K562 (cell line): ENCODE measurements around the gene LMX1B. TPM values are rescaled to one million over a fixed set of nuclear protein-coding genes. Genes with fewer than 3 reads are reported as not detected.

ENCODE experiments used
- ATAC-seq: fragments of 200-7000 bp; cut with Tn5 transposase; 3 replicates; pipeline ENCODE4 v1.9.1; 2020; ENCODE audit warnings: moderate library complexity
- BruUV-seq: library from RNA; stranded (reverse); fragments of 400-500 nt; replicated peaks from 2 replicates; lab custom pipeline; 2021; lab: Mats Ljungman, UMichigan
- CTCF ChIA-PET: fragments of 300-600 bp; formaldehyde crosslinking; extraction: SDS; loops from one replicate; lab custom pipeline; 2021; ENCODE audit warnings: low intra/inter-chr PET ratio; lab: Yijun Ruan, JAX
- POLR2A ChIA-PET: fragments of 300-600, 350-650 bp; sonication (Branson Sonifier 250); formaldehyde crosslinking; extraction: SDS; loops from one replicate; lab custom pipeline; 2021; ENCODE audit warnings: antibody characterized with exemption, inconsistent platforms; lab: Yijun Ruan, JAX
- DNase-seq, 4 experiments: peaks; one replicate each; pipeline versions ENCODE4 v3.0.0 to v3.0.0-alpha.2; 2011 to 2018; ENCODE audit warnings: low spot score in 3 of 4, mixed read lengths in 3 of 4; ENCODE audit errors: extremely low read depth in 1 of 4
- FAIRE-seq: peaks from 2 replicates; lab custom pipeline; 2011; peaks lifted over from hg19 to GRCh38; lab: Jason Lieb, UNC
- H2AFZ ChIP-seq: 2 replicates; pipeline ENCODE4 v1.6.0; 2011; ENCODE audit warnings: low read depth, low read length, control low read depth, inconsistent platforms
- H3K27ac ChIP-seq: fragments of 200-600 bp; 3 replicates; pipeline ENCODE4 v1.8.0; 2011; ENCODE audit warnings: low read depth, mild to moderate bottlenecking, control low read depth, inconsistent platforms, low read length, moderate library complexity, mixed read lengths; ENCODE audit errors: extremely low read depth
- H3K27me3 ChIP-seq, 2 experiments: fragments of 300-600 bp in 1 of 2; 2 replicates in 1 of 2; 3 replicates in 1 of 2; pipeline versions ENCODE4 v1.6.0 to v1.8.0; 2011; ENCODE audit warnings: inconsistent platforms in 2 of 2, low read length in 2 of 2, mild to moderate bottlenecking in 1 of 2, mixed read lengths in 1 of 2, moderate library complexity in 1 of 2; ENCODE audit not compliant: control insufficient read depth in 2 of 2, insufficient read depth in 2 of 2
- H3K36me3 ChIP-seq: fragments of 300-600 bp; 3 replicates; pipeline ENCODE4 v1.8.0; 2011; ENCODE audit warnings: mild to moderate bottlenecking, low read length, inconsistent platforms; ENCODE audit not compliant: control insufficient read depth, insufficient read depth
- H3K4me1 ChIP-seq, 2 experiments: fragments of 200-600 bp in 1 of 2; replicated peaks in 1 of 2; 2 replicates in 1 of 2; 3 replicates in 1 of 2; pipeline versions ENCODE4 v1.5.1 to v1.8.0; 2011; ENCODE audit warnings: inconsistent platforms in 2 of 2, low read length in 2 of 2, mild to moderate bottlenecking in 1 of 2, mixed read lengths in 1 of 2, moderate library complexity in 1 of 2; ENCODE audit not compliant: control insufficient read depth in 2 of 2, insufficient read depth in 2 of 2
- H3K4me2 ChIP-seq: 2 replicates; pipeline ENCODE4 v1.6.1; 2011; ENCODE audit warnings: low read length, control low read depth, inconsistent platforms, mixed read lengths; ENCODE audit not compliant: insufficient read depth
- H3K4me3 ChIP-seq: fragments of 200-600 bp; sonication (generic), shearing (Covaris generic); 2 replicates; pipeline ENCODE4 v1.5.1; 2016; ENCODE audit warnings: control low read depth, inconsistent platforms
- H3K79me2 ChIP-seq: fragments of 200-600 bp; 3 replicates; pipeline ENCODE4 v1.8.0; 2011; ENCODE audit warnings: low read length, inconsistent platforms; ENCODE audit not compliant: control insufficient read depth, insufficient read depth
- H3K9ac ChIP-seq, 2 experiments: 2 replicates each; pipeline versions ENCODE4 v1.6.0 to v1.6.1; 2011; ENCODE audit warnings: low read depth in 2 of 2, low read length in 2 of 2, control low read depth in 1 of 2, inconsistent platforms in 1 of 2, mild to moderate bottlenecking in 1 of 2, mixed read lengths in 1 of 2; ENCODE audit not compliant: insufficient read depth in 1 of 2
- H3K9me1 ChIP-seq: one replicate; pipeline ENCODE4 v1.6.0; 2011; ENCODE audit warnings: inconsistent platforms, mild to moderate bottlenecking, low read length, moderate library complexity; ENCODE audit not compliant: control insufficient read depth, insufficient read depth
- H3K9me3 ChIP-seq: replicated peaks from 2 replicates; pipeline ENCODE4 v1.5.1; 2011; ENCODE audit warnings: low read depth, low read length, inconsistent platforms; ENCODE audit not compliant: control insufficient read depth, insufficient read depth
- H4K20me1 ChIP-seq: replicated peaks from 2 replicates; pipeline ENCODE4 v1.6.1; 2011; ENCODE audit warnings: low read length, inconsistent platforms, mixed read lengths; ENCODE audit not compliant: control insufficient read depth, insufficient read depth
- MEIS2 ChIP-seq: fragments of 450-650 bp; IDR thresholded peaks from 2 replicates; pipeline ENCODE4 v1.6.1; 2014; ENCODE audit warnings: mild to moderate bottlenecking; ENCODE audit not compliant: partially characterized antibody
- NFIC ChIP-seq: fragments of 450-650 bp; IDR thresholded peaks from 2 replicates; pipeline ENCODE4 v1.6.1; 2017; ENCODE audit warnings: mild to moderate bottlenecking, inconsistent platforms
- NRF1 ChIP-seq, 2 experiments: fragments of 450-650 bp; IDR thresholded peaks in 1 of 2; conservative IDR thresholded peaks in 1 of 2; 2 replicates each; pipeline ENCODE4 v1.6.1; 2014; ENCODE audit warnings: mild to moderate bottlenecking in 2 of 2
- PBX2 ChIP-seq, 2 experiments: IDR thresholded peaks in 1 of 2; conservative IDR thresholded peaks in 1 of 2; 2 replicates each; pipeline ENCODE4 v1.6.1; 2016; ENCODE audit warnings: low read depth in 2 of 2, mild to moderate bottlenecking in 1 of 2, missing compliant biosample characterization in 1 of 2, missing genetic modification characterization in 1 of 2, moderate library complexity in 1 of 2
- PKNOX1 ChIP-seq: fragments of 450-650 bp; IDR thresholded peaks from 2 replicates; pipeline ENCODE4 v1.6.1; 2016
- RUNX1 ChIP-seq: sonication (generic); IDR thresholded peaks from 2 replicates; pipeline ENCODE4 v1.6.1; 2016; ENCODE audit warnings: antibody characterized with exemption, low read depth
- WGBS: fragments of 100-300 bp; shearing (Covaris generic); methylation state at CpG from one replicate; pipeline ENCODE4 v1.1.6; 2016; ENCODE audit warnings: low coverage, mixed read lengths; ENCODE audit not compliant: insufficient coverage; ENCODE audit errors: missing lambda C conversion rate; 5-methylcytosine and 5-hydroxymethylcytosine counted together
- in situ Hi-C: fragments of 300-500 bp; cut with MboI; formaldehyde crosslinking; loops from 4 replicates; pipeline ENCODE4 v1.15.0; 2018; ENCODE audit warnings: inconsistent platforms, mixed read lengths
- intact Hi-C: fragments of 100-400 bp; cut with micrococcal nuclease; formaldehyde crosslinking; loops from 2 replicates; pipeline ENCODE4 v1.14.2; 2022
- polyA plus RNA-seq, 8 experiments: library from polyadenylated mRNA; depleted of rRNA in 4 of 8; stranded (reverse) in 5 of 8; unstranded in 3 of 8; fragments of >200 nt; fragmentation: Nextera tagmentation in 2 of 8; fragmentation: Illumina TruSeq in 1 of 8; extraction: Ambion mirVana in 2 of 8; extraction: Trizol in 1 of 8; gene quantifications; 2 replicates each; pipeline versions ENCODE4 v1.2.1 to v1.2.3, GENCODE V29; 2011 to 2014; ENCODE audit warnings: inconsistent platforms in 1 of 8, missing spikeins in 1 of 8
- total RNA-seq, 7 experiments: library from RNA; depleted of rRNA in 6 of 7; stranded (reverse); fragments of >200 nt in 6 of 7; fragmentation: Illumina TruSeq in 2 of 7; extraction: Trizol in 2 of 7; gene quantifications; 2 replicates each; pipeline versions ENCODE4 v1.2.1 to v1.2.3, GENCODE V29; 2011 to 2021; ENCODE audit warnings: low replicate concordance in 1 of 7

Gene LMX1B
- total and polyA plus RNA-seq, 9 of the 15 experiments (the other 6 are each of a cell fraction or from before 2014, with no cell fraction given), result not detected

GRCh38 chr9:126667190-126668055, 53.7 kb downstream of the LMX1B start:
- Histone ChIP-seq H3K4me1 (peaks cover 0 to 20% of the 10 kb centered on the region in 2 experiments; a peak in 2 of 5 replicates), H3K9me1 (no peaks in the 10 kb centered on the region), H3K79me2 (no peaks in the 10 kb centered on the region), H3K9me3 (no peaks in the 10 kb centered on the region), H4K20me1 (peaks cover 6% of the 10 kb centered on the region; the same call in 1 of the 2 replicates), H3K4me2 (no peak overlapping the region), H2AFZ (no peak overlapping the region), H3K27ac (no peak overlapping the region), H3K4me3 (no peak overlapping the region), H3K27me3 (peaks cover 17 to 72% of the 10 kb centered on the region in 2 experiments; a peak in 4 of 5 replicates), H3K36me3 (no peaks in the 10 kb centered on the region), H3K9ac (no peak overlapping the region)
- TF ChIP-seq PKNOX1, result peak; percentile 81
- TF ChIP-seq MEIS2, result peak; percentile 83
- TF ChIP-seq NRF1 (conservative IDR thresholded peaks at IDR 0.05 in 1 of 2, IDR thresholded peaks at IDR 0.05 in 1 of 2), result peak; percentile 70 to 77
- TF ChIP-seq NFIC, result peak; percentile 47
- no peak for TF ChIP-seq RUNX1
- no peak for TF ChIP-seq PBX2 (CRISPR knock-in tag; IDR thresholded peaks at IDR 0.05; ENCODE audit: low read depth)
- peak; percentile 86 for TF ChIP-seq PBX2 (tag; conservative IDR thresholded peaks at IDR 0.05; ENCODE audit: low read depth)
- BruUV-seq, result no TSS peak
- DNase-seq (peak in 1 of 4 experiments; percentile 9), ATAC-seq (no peak), FAIRE-seq (no peak)
- in situ Hi-C loops, result no loop called here
- POLR2A ChIA-PET, result no interaction called here
- WGBS, result 2% methylated on average over 15 of the region's 15 CpGs
- intact Hi-C loops, result no loop called here
- CTCF ChIA-PET, result interaction anchor here (0.6 kb wide), 1 partner anchor 108 kb away, joined by 3 read pairs; no protein-coding TSS in a partner anchor
